Adipocyte (in vitro differentiated cells): ENCODE measurements around the gene BTD.

Source experiments
- DNase-seq: peaks from one replicate; pipeline ENCODE4 v3.0.0-alpha.2; 2015; ENCODE audit warnings: low read depth
- H3K27me3 ChIP-seq: replicated peaks from 2 replicates; pipeline ENCODE4 v1.7.0; 2013; ENCODE audit warnings: mild to moderate bottlenecking, low read length, moderate library complexity; ENCODE audit not compliant: control insufficient read depth, insufficient read depth
- H3K36me3 ChIP-seq: 2 replicates; pipeline ENCODE4 v1.7.0; 2013; ENCODE audit warnings: low read length, mild to moderate bottlenecking, moderate library complexity; ENCODE audit not compliant: control insufficient read depth, insufficient read depth, severe bottlenecking
- H3K4me1 ChIP-seq: 2 replicates; pipeline ENCODE4 v1.7.0; 2013; ENCODE audit warnings: mild to moderate bottlenecking, low read length, moderate library complexity; ENCODE audit not compliant: control insufficient read depth, insufficient read depth
- H3K4me3 ChIP-seq: 2 replicates; pipeline ENCODE4 v1.7.0; 2013; ENCODE audit warnings: mild to moderate bottlenecking, low read length, moderate library complexity
- H3K9ac ChIP-seq: 2 replicates; pipeline ENCODE4 v1.7.0; 2013; ENCODE audit warnings: mild to moderate bottlenecking, low read length, moderate library complexity
- H3K9me3 ChIP-seq: 2 replicates; pipeline ENCODE4 v1.7.0; 2013; ENCODE audit warnings: mild to moderate bottlenecking, low read length, moderate library complexity; ENCODE audit not compliant: control insufficient read depth

The BTD gene

GRCh38 chr3:15637131-15637951, 35.8 kb downstream of the BTD start:
- H3K36me3 ChIP-seq, result peaks cover 9% of the 10 kb centered on the region
- H3K4me1 ChIP-seq, result peaks cover 37% of the 10 kb centered on the region
- no peak for DNase-seq
- no peaks in the 10 kb centered on the region for H3K27me3 ChIP-seq
- H3K9ac ChIP-seq, result no peak overlapping the region
- H3K9me3 ChIP-seq, result no peaks in the 10 kb centered on the region
- H3K4me3 ChIP-seq, result no peak overlapping the region

- Histone ChIP-seq H3K36me3 (peaks cover 9% of the 10 kb centered on the region), H3K4me3 (no peak overlapping the region), H3K27me3 (no peaks in the 10 kb centered on the region), H3K9ac (no peak overlapping the region), H3K9me3 (no peaks in the 10 kb centered on the region), H3K4me1 (peaks cover 35% of the 10 kb centered on the region)
- peak; percentile 36 for DNase-seq
These were observed 36.8 kb downstream of the BTD start for GRCh38 chr3:15638193-15638890.

GRCh38 chr3:15638891-15639262, 37.3 kb downstream of the BTD start:
- H3K27me3 ChIP-seq, result no peaks in the 10 kb centered on the region
- no peak overlapping the region for H3K4me3 ChIP-seq
- H3K4me1 ChIP-seq, result peaks cover 30% of the 10 kb centered on the region
- H3K36me3 ChIP-seq, result peaks cover 9% of the 10 kb centered on the region
- no peak overlapping the region for H3K9ac ChIP-seq
- peak; percentile 40 for DNase-seq
- no peaks in the 10 kb centered on the region for H3K9me3 ChIP-seq

GRCh38 chr3:15645246-15645645, 43.7 kb downstream of the BTD start:
- H3K36me3 ChIP-seq, result peaks cover 14% of the 10 kb centered on the region
- H3K4me3 ChIP-seq, result no peak overlapping the region
- no peak for DNase-seq
- H3K4me1 ChIP-seq, result peaks cover 36% of the 10 kb centered on the region
- peak overlapping the region; percentile 65 for H3K9ac ChIP-seq
- no peaks in the 10 kb centered on the region for H3K27me3 ChIP-seq
- no peaks in the 10 kb centered on the region for H3K9me3 ChIP-seq

GRCh38 chr3:15645740-15646501, 44.4 kb downstream of the BTD start:
- H3K9me3 ChIP-seq, result no peaks in the 10 kb centered on the region
- peak overlapping the region; percentile 76 for H3K9ac ChIP-seq
- peak overlapping the region; percentile 40 for H3K4me3 ChIP-seq
- DNase-seq, result peak; percentile 91
- peaks cover 36% of the 10 kb centered on the region for H3K4me1 ChIP-seq
- H3K27me3 ChIP-seq, result no peaks in the 10 kb centered on the region
- peaks cover 14% of the 10 kb centered on the region for H3K36me3 ChIP-seq

GRCh38 chr3:15646851-15647511, 45.4 kb downstream of the BTD start:
- peak overlapping the region; percentile 40 for H3K4me3 ChIP-seq

GRCh38 chr3:15647611-15648167, 46.1 kb downstream of the BTD start:
- Histone ChIP-seq H3K4me1 (peaks cover 36% of the 10 kb centered on the region), H3K4me3 (peak overlapping the region; percentile 40), H3K36me3 (peaks cover 7% of the 10 kb centered on the region), H3K27me3 (no peaks in the 10 kb centered on the region), H3K9ac (peak overlapping the region; percentile 76), H3K9me3 (no peaks in the 10 kb centered on the region)
- DNase-seq, result peak; percentile 66

More at GRCh38 chr3:15646851-15647511, 45.4 kb downstream of the BTD start:
- Histone ChIP-seq H3K9me3 (no peaks in the 10 kb centered on the region), H3K27me3 (no peaks in the 10 kb centered on the region), H3K9ac (peak overlapping the region; percentile 76), H3K4me1 (peaks cover 36% of the 10 kb centered on the region), H3K36me3 (peaks cover 11% of the 10 kb centered on the region)
- DNase-seq, result peak; percentile 95

GRCh38 chr3:15649341-15649740, 47.8 kb downstream of the BTD start:
- H3K36me3 ChIP-seq, result peaks cover 5% of the 10 kb centered on the region
- H3K4me1 ChIP-seq, result peaks cover 36% of the 10 kb centered on the region
- H3K4me3 ChIP-seq, result no peak overlapping the region
- DNase-seq, result no peak
- H3K9me3 ChIP-seq, result no peaks in the 10 kb centered on the region
- no peaks in the 10 kb centered on the region for H3K27me3 ChIP-seq
- H3K9ac ChIP-seq, result no peak overlapping the region

GRCh38 chr3:15649858-15650257, 48.3 kb downstream of the BTD start:
- H3K27me3 ChIP-seq, result no peaks in the 10 kb centered on the region
- no peak overlapping the region for H3K4me3 ChIP-seq
- H3K4me1 ChIP-seq, result peaks cover 36% of the 10 kb centered on the region
- H3K9me3 ChIP-seq, result no peaks in the 10 kb centered on the region
- H3K36me3 ChIP-seq, result no peaks in the 10 kb centered on the region
- no peak overlapping the region for H3K9ac ChIP-seq
- no peak for DNase-seq

GRCh38 chr3:15651396-15651795, 49.9 kb downstream of the BTD start:
- H3K27me3 ChIP-seq, result no peaks in the 10 kb centered on the region
- peaks cover 3% of the 10 kb centered on the region for H3K36me3 ChIP-seq
- H3K4me1 ChIP-seq, result peaks cover 23% of the 10 kb centered on the region
- peaks cover 12% of the 10 kb centered on the region for H3K9me3 ChIP-seq
- no peak overlapping the region for H3K9ac ChIP-seq
- no peak overlapping the region for H3K4me3 ChIP-seq
- DNase-seq, result no peak
